ENCODE measurements around the gene ARHGEF9.

The ARHGEF9 gene

DNA sequence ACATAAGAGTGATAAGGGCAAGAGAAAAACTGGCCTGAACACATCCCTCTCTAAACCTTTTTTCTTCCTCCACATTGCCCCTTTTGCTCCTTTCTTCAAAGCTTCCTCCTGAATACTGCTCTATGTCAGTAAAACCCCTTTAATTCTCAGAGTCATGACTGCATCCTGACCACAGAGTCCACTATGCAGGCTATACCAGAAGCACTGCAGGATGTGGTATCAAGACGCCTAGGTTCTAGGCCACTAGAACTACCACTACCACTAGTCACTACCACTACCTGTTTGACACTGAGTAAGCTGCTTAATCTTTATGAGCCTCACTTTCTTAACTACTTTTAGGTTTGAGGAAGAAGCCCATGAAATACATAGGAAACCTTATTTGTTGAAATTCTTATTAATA is 38.7 kb downstream of the ARHGEF9 start:
- no peak for DNase-seq

DNA sequence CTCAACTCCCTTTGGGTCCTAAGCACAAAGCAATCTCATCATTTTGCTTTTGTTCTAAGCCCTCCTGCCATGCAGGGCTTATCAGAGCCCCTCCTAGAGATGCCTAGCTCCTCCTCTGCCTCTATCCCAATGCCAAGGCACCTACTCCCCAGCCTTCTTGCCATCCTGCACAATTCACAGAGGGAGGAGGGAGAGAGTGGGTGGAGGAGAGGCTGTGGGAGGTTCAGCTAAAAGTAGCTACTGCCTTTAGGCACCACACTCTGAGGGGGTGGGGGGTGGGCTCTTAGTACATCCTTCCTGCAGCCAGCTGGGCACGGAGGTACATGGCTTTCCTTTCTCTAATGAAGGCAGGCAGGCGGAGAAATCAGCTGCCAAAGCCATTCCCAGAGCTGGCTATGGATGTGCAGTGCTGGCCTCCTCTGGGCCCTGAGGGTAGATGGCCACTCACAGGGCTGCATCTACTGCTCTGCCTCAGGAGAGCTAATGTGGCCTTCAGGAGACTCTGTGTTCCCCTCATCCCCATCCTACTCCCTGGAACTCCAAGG is 40.1 kb downstream of the ARHGEF9 start:
- no peak for DNase-seq

DNA sequence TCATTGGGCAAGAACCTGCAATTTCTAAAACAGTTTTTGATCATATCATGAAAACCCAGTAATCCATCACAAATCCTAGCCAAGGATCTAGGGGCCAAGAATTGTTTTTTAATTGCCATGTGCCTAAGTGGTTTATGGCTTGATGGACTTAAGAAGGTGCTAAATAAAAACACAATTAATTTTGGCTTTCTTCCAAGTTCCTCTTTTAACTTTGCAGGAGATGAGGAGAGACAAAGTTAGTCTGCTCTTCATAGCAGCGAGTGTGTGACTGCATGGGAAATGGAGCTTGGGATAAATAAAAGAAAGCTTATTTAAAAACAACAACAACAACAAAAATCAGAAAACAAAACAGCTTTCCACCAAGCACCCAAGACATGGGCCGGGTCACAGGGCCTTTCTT is 41.4 kb downstream of the ARHGEF9 start:
- DNase-seq, result no peak

DNA sequence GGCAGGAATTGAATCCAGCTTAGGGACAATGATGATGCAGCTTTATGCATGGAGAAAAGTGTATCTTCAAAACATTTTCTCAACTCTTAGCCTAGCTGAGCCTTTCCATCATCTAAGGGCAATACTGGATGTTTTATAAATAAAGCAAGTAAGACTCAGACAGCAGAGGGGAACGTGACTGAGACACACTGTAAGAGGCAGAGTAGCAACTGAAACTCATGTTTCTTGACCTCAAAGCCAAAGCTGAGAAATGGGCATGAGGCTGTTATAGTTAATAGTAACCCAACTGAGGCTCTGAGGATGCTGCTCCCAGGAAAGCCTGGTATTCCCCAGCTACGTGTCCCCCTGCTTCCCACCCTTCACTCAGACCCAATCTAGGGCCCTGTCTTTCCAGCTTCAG is 44.6 kb downstream of the ARHGEF9 start:
- DNase-seq, result no peak

DNA sequence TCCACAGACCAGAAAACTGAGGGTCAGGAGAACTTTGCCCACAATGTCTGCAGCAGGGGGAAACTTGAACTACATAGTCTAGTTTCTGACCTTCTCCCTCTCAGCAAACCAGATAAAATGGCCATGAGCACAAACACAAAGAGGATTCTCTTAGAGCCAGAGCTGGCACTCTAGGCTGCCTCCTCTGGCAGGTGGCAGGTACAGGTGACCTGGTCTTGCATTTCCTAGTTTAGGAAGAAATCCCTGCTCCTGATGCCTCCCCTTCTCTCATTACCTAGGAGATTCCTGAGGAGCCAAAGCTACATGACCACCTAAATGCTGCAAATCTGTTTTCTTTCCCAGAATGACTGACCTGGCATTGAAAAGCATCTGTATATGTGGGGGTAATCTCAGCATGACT is 45.1 kb downstream of the ARHGEF9 start:
- DNase-seq, result no peak

DNA sequence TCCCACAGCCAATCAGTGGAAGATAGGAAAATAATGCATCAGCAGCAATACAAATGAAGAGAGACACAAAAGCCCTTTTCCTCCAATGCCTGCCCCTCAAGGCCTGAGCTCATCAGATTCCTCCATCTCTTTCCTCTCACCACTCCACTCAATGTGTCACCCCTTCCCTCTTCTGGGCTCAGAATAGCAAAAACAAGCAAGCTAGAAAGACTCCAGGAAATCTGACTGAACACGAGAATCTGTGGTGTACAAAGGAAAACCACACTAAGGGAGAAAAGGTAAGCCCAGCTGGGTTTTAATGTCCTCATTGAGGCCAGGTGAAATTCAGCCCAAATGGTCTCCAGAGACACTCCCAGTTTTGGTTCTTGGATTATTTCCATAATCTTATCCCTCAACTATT is 46.3 kb downstream of the ARHGEF9 start:
- DNase-seq, result no peak

DNA sequence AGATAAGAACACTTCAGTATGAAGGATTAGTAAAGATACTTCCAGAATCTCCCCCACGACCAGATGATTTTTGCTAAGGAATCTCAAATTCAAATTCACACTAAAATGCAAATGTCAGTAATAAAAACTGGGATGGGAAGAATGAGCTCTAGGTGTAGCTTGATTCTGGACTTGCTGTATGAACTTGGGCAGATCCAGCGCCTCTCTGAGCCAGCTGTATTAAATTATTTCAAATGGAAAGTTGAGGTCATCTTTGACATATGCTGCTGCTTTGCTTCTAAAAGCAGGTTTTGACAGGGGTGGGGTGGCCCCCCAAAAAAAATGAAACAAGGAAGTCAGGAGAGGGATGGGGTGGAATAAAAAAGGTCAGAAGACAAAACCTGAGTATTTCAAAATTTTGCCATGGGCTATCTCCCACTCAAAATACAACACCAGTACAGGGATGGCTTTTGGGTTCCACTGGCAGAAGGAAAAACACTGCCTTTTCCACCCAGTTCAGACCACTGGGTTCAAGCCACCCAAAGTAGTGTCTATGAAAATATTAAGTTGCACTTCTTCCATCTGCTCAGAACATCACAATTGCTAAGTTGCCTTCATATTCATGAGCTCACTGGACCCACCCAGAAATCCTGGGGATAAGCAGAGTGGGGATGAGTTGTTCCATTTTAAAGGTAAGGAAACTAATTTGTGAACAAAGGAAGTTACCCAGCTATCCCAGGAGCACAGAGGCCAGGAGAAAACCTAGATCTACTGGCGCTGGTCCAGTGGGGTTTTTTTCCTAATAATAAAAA is 47.7 kb downstream of the ARHGEF9 start:
- DNase-seq, result no peak

DNA sequence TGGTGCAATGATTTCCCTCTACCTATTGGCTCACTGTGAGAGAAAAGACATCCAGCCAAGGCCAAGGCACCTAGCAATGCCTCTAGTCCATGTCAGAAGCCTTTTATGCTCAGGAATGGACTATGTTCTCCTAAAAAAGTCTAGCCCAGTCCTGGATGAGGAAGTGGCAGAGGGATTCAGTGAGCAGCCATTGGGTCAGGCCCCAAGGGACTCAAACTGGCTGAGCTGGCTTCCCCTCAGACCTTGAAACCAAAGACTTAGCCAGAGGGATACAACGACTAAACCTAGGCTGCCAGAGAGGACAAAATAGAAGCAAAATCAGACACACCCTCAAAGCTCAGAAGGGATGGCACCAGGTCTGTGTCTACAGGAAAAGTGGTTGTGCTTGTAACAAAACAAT is 49.1 kb downstream of the ARHGEF9 start:
- no peak for DNase-seq

DNA sequence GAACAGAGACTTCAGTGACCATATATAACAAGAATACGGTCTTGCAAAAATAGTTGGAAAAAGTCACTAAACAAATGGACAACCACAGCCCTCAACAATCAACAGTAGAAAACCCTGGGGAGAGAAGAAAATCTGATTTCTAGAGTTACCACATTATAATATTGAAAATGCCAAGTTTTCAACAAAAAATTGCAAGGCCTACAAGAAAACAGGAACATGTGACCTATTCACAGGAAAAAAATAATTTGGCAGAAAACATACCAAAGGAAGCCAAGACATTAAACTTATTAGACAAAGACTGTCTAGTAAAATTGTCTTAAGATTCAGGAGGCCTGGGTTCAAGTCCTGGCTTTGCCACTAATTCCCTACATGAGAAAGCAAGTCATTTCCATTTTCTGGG is 64.7 kb downstream of the ARHGEF9 start:
- no peak for DNase-seq

DNA sequence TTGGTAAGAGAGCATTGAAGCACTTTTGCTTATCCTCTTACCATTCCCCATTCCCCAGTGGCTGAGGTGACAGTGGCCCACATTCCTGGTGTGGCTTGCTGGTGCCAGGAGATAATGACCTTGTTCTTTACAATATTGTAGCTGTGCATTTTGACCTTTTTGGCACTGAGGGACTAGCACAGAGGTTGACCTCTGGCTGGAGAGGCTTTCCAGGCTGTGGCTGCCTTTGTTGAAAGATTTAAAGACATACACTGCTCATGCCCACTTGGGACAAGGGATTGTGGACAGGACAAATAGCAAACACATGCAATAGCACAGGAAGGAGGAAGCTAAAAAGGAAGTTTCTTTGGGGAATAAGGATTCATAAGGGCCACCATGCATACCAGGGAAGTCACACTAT is 65.4 kb downstream of the ARHGEF9 start:
- no peak for DNase-seq

DNA sequence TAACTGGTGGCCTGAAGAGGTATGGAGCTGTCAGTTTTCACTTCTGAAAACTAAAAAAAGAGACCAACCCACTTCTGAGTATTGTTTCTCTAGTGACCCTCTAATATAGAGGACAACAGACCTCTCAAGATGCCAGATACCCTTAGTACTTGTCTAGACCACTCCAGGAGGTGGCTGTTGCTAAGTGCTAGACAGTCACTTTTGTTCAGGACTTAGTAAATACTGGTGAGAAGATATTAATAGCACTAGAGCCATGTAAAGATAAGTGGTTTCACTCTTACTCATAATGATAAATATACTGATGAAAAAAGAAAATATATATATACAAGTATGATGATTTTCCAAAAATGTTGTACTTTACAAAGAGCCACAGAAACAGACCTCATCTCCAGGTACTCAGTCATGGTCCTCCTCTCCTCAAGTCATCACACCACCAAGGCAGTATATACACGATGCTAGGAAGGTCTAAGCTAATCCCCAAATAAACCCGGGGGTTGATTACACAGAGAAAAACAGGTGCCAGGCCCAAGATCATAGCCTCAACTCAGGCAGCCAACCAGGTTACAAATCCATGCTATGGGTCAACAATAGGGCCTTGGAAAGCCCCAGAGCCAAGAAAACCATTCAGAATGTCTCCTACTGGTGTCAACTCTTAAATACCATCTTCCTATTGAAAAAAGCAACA is 66.9 kb downstream of the ARHGEF9 start:
- no peak for DNase-seq

DNA sequence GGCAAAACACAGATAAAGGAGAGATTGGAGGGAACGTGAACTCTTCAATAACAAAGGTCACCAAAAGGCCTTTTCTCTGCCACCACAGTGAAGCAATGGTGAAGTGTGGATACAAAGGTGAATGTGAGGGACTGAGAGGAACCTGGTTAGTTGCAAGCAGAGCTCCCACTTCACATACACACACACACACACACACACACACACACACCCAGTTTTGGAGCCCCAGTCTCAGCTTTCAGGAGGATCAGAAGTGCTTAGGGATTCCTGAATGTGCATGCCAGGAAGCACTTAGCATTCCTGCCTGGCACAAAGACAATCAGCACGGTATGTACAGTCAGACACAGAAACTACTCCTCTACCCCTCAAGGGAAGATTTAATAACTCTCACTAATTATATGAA is 71.5 kb downstream of the ARHGEF9 start:
- no peak for DNase-seq

DNA sequence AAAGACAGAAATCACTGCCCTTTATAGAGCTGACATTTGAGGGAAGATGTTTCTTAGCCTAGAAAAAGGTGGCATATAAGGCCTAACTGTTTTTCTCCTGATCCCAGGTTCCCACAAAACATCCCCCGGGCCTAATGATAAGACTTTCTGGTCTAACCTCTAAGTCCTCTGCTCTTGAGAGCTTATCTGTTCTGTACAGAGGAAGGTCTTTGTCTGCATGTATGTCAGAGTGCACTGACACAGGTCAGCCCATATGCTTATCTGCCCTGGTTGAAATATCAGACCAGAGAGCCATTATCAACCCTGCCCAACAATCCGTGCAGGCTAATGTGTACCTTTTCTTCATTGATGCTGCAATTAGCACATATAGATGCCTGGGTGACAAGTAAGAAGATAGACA is 76.2 kb downstream of the ARHGEF9 start:
- DNase-seq, result no peak

DNA sequence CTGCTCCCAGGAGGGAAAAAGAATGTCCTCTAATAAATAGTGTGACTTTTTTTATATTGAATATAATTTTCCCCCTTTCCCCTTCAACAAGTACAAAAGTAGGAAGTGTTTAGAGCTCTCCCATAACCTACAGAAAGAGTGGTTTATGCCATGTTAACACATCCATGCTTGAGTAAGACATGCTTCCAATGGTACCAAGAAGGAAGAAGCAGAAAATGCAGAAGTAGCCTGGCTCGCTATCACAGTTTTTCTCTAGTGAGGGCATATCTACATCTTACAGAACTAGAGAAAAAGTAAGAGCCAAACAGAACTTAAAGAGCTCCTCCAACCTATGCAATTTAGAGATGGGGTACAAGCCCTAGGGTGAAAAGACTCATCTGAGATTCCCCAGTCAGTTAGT is 82.5 kb downstream of the ARHGEF9 start:
- DNase-seq, result no peak

DNA sequence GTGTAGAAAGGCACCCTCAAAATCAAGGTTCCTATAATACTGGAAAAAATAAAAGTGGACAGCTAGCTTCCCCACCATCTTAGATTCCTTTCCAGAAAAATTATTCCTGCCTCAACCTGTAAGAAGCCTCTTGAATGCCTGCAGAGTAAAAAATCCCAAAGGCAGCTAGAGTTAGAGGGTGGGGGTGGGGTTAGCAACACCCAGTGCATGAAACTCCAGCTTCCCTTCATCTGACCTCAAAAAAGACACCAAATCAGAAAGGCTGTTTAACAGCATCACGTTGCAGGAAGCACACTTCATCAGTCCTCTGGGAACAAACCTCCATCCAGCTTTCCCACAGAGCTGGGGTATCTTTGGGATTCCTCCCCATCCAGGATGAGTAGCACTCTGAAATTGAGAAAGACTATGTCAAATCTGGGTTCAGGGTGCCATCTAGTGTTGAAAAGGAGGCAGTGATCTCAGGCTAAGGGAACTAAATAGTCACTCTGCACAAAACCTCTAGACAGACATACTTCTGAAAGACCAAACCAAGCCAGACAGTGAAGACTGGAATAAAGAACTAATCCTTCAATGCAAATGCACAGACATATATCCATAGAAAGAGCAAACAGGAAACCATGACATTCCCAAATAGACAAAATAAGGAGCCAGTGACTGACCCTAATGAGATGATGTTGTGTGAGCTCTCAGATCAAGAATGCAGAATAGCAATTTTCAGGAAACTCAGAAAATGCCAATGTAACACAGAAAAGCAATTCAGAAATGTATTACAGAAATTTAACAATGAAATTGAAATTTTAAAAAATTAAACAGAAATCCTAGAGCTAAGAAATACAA is 97.9 kb downstream of the ARHGEF9 start:
- no peak for DNase-seq

DNA sequence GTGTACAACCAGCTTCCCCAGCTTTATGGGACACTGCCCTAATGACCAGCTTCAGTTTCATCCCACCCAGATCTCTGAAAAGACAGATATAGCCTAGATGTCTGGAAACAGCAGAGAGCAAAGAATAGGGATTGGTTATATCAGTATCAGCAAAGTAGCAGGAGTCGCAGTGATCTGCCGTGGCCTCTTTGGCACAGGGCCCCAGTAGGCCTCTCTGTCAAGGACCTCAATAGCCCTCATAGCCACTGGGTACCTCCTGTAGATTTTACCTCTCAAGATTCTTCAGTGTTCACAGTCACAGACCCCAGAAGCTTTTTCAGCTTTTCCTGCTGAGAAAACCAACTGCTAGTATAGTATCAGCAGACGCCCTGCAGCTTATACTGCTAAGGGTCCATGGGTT is 104.6 kb downstream of the ARHGEF9 start:
- DNase-seq, result no peak

DNA sequence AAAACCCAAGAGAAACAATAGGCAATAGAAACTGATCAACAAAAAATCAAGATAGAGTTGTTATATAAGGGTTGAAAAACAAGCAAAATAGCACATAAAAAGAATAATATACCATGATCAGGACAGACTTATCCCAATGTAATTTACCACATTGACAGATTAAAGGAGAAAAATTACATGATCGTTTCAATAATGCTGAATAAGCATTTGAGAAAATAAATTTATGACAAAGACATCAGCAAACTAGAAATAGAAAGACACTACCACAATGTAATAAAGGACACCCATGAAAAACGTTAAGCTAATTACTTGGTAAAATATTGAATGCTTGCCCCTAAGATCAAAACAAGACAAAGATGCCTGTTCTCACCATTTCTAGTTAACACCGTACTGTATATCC is 105.6 kb downstream of the ARHGEF9 start:
- no peak for DNase-seq

DNA sequence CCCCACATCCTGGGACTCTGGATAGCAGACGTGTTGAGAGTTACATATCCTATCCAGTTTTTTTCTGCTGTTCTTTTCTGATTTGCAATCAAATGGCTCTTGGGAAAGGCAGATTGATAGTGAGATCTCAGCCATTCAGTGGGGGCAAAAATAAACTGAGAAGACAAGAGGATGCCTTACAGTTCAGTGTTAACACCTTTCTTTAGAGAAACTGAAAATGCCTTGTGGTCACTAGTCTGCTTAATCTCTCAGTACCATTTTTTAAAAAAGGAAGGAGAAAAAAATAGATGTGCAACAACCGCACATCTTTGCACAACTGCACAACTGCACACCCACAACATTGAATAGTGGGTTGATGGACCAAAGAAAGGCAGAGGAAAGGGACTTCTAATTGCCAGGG is 109.3 kb downstream of the ARHGEF9 start:
- DNase-seq, result no peak

DNA sequence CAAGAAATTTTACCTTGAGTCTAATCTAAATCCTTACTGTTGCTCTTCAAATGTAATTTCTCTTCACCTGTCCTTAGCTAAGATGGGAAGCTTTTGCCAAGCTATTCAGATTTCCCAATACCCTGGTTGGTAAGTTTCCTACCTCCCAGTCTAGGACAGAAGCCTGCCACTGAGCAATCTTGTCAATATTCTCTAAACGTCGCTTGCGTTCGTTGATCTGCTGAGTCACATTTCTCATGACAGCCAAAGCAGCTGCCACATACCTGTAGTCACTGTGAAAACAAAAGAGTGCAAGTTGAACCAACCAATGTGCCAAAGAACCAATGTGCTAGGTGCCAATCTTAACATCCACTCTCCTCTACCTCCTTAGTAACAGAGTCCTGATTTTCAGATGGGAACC is 111.1 kb downstream of the ARHGEF9 start:
- no peak for DNase-seq

DNA sequence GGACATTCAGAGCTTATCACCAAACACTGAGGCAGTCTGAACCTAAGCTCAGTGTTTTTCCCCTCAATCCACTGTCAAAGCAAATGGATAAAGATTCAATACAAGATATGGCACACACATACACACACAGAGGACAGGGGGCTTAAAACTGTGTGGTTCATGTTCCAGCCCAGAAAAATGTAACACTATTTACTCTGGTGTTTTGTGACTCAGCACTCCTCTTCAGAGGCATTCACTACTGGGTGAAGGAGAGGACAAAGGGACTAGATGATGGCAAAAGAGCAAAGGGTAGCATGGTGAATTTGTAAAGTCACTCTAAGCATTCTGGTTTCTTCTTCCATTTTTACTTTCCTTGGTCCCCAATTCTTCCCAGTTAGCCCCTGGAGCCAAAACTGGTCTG is 120.3 kb downstream of the ARHGEF9 start:
- DNase-seq, result no peak

DNA sequence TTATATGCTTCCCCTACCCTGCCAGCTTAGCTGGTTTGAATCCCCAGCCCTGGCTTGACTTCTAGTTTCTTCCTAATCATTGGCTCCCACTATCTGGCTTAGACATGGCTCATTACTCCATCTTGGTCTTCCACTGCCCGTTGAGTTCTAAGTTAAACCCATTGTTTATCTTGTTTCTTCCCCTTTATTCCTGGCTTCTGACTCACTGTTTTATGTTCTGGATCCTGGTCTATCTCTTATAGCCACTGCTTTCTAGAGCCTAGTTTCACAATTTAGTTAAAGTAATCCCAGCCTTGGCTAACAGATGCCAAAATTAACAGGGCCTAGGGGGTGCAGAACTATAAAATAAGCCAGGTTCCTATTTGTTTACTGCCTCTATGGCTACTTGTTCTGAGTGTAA is 120.9 kb downstream of the ARHGEF9 start:
- no peak for DNase-seq

DNA sequence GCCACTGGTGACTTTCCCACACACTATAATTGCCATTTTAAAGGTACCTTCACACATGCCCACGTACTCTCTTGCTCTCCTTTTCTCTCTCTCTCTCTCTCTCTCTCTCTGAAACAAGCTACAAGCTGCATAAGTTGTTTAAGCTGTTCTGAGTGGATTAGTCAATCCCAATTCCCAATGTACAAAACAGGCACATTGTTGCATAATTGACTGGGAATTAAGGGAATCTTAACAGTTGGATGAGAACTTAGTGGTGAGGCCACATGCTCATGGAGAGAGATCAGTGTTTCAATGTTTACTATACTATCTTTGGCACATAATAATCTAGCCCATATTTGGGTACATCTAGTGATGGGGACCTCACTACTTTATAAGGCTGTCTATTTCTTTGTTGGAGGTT is 123.3 kb downstream of the ARHGEF9 start:
- no peak for DNase-seq

DNA sequence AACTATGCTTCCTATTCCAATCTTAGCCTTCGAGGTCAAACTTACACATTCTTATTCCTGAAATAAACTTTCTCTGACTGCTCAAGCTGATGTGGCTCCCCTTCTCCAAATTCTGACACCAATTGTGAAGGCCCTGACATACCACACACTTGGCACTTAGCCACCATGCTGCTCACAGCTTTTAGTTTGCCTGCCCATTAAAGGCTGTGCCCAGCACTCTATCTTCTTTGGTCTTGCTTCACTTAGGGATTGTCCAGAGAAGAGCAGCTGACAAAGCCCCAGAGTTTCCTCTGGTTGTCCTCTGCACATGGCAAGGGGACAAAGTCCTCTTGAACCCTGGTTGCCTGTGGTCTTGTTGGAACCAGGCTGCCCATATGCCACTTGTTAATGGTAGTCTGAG is 126.1 kb downstream of the ARHGEF9 start:
- no peak for DNase-seq

DNA sequence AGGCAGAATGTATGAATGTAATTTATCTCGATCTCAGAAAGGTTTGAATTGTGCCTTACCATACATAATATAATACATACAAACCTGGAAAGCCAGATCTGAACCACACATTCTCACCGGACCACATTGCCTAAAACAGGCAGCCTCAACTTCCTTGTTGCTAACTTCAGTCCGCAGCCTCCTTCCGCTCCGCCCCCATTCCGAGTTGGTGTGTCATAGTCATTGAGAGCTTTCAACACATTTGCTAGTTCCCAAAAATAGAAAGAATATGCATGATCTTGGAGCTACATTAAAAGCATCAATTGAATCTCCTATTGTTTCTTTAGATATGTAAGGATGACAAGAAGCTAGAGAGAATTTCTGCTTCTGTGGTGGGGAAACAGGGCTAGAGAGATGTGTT is 127.2 kb downstream of the ARHGEF9 start:
- no peak for DNase-seq
